NCI-H748 (cell line): Measurements from ENCODE around the gene DQX1.

Source experiments
- DNase-seq: peaks from one replicate; lab custom pipeline; 2025; ENCODE audit not compliant: unreplicated experiment; lab: John Stamatoyannopoulos, UW

Gene DQX1

DNA sequence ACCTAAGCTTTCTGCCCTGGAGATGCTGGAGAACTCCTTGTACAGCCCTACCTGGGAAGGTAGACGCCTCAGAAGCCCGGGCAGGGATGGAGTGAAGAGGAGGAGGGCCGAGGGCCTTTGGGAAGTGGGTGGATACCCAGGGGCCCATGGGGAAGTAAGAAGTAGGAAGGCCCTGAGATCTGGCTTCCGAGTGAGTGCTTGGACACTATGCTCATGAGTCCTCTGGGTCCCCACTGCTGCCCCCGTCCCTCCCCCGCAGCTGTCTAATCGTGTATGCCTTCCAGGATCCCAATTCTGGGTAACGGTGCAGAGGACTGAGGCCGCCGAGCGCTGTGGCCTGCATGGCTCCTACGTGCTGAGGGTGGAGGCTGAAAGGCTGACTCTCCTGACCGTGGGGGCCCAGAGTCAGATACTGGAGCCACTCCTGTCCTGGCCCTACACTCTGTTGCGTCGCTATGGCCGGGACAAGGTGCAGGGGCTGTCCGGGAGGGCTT, 29.6 kb upstream of the DQX1 start:
- no peak for DNase-seq

DNA sequence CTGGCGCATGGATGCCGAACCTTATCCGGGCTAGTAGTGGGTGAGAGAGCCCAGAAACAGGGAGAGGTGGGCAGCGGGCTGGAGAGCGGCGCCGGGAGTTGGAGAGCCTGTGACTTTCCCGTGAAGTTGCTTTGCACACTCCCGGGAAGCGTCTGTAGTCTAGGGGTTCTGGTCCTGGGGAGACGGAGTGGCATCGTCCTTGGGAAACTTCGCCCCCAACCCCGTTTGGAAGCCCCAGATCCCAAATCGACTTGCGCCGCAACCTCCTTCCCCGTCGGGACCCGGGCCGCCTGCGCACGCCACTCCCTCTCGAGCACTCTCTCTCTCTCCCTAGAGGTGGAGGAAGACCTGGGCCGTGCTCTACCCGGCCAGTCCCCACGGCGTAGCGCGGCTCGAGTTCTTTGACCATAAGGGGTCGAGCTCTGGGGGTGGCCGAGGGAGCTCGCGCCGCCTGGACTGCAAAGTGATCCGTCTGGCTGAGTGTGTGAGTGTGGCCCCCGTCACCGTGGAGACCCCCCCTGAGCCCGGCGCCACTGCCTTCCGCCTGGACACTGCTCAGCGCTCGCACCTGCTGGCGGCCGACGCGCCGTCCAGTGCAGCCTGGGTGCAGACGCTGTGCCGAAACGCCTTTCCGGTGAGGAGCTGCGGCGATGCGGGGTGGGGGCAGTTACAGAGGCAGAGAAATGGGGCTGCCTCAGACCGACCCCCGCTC, 28.9 kb upstream of the DQX1 start:
- DNase-seq: peak; percentile 66

DNA sequence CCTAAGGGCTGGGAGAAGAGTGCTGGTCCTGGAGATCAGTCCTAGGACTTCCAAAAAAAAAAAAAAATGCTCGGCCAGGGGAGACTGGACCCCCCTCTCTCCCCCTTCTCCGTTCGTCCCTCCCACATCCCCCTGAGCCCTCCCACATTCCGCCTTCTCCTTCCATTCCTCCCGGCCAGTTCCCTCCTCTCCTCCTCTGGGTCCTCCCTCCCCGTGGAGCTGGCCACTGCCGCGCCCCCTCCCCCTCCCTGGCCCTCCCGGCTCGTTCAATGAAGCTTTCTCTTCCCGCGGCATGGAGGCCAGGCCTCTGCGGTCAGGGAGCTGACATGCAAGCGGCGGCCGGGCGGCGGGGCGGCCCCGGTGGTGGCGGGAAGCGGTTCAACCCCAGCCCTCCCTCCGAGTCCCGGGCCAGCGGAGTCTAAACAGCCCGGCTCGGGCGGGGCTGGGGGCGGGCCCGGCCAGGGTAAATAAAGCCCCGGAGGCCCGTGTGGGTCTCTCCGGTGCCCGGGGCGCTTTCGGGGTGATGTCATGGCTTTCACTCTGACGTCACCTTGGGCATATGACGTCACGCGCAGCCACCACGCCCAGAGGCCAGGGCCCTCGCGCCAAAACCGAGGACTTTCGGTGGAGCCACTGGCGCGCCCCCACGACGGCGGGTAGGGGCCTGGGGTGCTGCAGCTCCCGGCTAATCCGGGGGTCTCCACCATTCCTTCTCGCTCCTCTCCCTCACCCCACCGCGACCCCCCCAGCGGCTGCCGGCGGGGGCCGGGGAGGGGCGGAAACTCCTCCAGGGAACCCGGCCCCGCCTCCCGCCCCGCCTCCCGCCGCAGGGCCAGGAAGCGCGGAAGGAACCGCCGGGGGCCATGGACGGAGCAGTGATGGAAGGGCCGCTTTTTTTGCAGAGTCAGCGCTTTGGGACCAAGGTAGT, 28.1 kb upstream of the DQX1 start, which contains the start of the genes DOK1 and LOXL3:
TSS of gene DOK1 (plus strand) at position 829 of the 928 bp plus-strand sequence. CDS start at position 864, 35 bp downstream.
TSS of gene LOXL3 (minus strand) at position 51 of the 928 bp plus-strand sequence. CDS start 1,308 bp downstream, outside the sequence.
- peak; percentile 74 for DNase-seq

DNA sequence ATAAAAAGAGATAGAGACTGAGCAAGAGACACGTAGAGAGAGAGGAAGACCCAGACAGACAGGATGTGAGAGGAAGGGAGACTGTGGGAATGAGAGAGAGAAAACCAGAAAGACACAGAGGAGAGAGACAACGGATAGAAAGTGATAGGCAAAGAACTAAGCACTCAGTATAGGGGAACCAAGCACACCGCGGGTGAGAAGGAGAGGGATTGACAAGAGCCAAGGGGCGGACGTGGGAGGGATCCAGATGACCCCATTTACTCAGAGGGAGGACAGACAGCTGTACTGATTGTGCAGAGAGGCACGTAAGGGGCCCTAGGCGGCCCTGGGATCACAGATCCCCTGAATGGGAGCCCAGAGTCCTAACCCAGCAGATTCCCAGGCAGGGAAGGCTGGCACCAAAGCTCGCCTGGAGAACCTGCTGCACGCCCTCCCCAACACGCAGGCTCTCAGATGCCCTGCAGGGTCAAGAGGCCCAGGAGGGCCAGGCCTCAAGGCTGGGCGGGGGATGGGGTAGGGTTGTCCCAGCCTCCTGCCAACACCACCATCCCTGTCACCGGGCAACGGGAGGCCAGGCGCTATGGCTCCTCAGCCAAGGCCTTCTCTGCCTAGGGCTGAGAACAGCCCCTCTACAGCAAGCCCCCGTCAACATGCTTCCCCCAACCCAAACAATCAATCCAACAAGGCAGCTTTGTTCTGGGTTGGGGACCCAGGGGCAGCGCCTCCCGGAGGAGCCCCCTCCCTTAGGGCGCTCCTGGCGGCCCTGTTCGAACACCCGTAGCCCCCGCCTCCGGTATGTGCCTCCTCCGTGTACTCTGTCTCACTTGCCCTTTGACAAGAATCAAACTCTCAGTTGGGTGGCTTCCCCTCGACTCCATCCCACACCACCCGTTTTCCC, 27.1 kb upstream of the DQX1 start:
- peak; percentile 15 for DNase-seq

DNA sequence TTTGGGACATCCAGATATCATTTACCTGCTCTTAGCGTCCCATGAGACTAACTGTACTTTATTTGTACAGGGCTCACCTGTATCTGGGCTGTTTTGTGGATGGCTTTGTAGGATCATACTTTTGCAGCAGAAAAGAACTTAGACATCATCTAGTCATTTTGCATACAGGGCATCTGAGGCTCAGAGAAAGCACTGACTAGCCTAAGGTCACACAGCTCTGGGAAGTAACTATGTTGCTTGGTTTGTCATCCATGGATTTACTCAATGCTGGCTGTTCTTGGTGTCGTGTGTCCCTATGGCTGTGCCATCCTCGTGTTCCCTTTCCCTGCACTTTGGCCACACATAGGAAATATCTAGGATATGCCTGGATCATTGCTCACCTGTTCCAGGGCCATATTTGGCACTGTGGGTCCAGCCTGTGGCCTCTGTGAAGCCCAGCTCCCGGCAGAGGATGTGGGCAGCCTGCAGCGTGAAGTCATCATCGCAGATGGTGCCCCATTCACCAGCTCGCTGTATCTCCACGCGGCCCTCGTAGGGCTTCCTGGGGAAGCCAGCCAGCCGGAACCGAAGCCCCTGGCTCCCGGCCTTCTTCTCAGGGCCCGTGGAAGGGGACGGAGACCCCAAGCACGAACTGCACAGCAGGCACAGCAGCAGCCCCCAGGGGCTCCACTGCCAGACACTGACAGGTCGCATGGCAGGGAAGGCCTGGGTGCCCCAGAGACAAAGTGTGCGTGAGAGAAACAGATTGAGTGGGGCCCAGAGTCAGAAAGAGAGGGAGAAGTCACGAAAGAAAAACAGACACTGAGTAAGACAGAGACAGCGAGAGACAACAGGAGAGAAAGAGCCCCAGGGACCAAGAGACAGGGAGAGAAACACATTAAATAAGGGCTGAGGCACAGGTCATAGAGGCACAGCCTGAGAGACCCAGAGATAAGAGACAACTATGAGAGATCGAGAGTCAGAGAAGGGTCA, 26.2 kb upstream of the DQX1 start:
- no peak for DNase-seq

DNA sequence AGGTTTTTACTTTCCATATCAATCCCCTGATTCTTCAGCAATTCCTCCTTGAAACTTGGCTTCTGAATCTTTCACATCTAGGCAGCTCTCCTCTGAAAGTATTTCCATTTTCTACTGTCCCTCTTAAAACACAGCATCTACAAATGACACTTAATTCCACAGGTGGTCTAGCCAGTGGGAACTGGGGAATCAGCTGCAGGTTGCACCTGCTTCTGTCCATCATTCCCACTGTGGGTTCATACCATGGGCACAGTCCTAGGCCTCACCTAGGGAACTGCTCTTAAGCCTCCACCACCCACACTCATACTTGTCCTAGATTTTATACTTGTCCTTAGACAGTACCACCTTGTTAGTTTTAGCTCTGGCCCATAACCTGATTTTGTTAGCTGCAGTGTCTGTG, 25.5 kb upstream of the DQX1 start:
- DNase-seq: no peak

DNA sequence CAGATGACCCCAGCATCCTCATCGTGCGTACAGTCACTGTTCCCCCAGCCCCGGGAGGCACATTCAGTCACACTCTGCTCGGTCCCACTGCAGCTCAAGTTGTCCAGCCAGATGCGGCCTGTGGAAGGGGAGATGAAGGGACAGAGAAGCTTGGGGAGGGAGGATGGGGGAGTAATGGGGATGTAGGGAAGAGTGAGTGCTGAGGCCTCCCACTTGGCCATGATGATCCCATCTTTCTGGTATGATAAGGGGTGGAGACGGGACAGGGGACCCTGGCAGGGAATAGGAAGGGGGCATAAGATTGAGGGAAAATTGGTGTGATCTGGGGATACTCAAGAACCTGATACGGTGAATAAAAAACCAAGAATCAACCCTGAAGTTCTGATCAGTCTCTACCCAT, 24.2 kb upstream of the DQX1 start:
- no peak for DNase-seq

DNA sequence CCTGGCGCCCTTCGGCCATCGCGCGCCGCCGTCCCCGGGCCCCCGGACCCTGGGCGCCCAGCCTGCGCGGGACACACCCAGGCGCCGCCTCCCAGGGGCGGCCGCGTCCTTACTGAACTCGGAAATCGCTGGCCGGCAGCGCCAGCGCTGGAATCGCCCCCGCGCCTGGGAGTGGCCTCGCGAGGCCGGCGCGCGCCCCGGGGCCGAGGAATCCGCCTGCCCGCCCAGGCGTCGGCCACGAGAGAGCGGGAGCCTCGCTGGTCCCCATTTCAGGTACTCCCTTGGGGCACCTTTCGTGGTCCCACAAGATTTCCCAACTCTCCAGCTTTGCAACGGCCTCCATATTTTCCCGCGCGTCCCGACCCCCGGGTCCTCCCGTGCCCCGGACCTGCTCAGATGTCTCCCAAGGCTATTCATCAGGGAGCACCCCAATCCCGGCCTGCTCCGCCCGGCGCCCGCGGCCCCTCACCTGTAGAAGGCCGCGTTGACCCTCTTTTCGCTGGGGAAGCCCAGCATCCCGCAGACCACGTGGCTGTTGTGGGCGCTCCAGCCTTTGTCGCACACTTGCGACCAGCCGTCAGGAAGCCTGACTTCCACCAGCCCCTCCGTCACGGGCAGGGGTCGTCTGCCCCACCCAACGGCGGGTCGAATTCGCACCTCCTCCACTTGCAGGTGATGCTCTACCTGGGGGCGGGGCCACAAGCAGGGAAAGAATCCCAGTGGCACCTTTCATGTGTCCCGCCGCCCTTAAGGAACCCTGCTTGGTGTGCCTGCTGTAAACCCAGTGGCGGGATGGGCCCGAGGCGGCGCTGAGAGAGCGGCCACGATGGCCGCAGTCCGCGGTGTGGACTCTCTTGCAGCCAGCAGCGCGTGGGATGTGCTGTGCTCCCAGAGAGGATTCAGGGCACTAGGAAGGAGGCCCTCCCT, 23.1 kb upstream of the DQX1 start:
- DNase-seq: peak; percentile 78

DNA sequence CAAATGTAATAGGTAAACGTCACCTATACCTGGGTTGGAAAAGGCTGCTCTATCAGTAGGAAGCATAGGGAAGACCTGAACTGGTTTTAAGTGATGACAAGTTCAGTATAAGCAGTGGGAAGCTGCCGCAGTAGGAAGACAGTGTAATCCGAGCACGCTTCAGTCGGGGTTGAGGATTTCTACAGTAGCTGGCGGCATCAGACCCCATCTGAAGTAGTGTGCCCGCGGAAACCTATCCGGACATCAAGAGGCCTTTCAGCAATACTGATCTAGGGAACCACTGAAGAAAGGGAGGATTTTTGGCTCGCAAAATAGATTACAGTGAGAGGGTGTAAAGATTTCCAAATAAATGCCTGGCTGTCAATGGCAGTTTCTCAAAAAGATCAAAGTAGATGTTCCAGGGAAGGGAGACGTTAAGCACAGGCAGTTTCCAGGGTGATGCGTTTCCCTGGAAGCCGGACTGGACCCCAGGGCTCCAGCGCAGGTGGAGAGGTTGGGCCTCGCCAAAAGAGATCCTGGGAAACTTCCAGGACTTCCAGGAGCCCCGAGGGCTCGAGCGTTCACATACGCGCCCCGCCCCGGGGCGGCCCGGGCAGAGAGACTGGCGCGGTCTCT, 22.4 kb upstream of the DQX1 start:
- peak; percentile 56 for DNase-seq

DNA sequence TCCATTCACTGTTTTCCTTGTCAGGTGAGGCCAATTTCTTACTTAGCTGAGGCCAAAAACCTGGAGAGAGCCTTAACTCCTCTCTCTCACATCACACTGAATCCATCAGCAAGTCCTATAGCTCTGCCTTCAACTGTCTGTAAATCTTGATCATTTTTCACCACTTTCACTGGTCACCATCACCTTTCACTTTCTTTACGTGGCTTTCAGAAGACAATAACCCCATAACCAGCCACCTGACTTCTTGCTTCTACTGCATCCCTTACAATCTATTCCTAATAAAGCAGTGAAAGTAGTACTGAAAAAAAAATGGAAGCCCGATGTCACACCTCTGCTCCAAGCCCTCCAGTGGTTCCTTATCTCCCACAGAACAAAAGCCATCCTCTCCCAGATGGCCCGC, 20.0 kb upstream of the DQX1 start:
- DNase-seq: no peak

DNA sequence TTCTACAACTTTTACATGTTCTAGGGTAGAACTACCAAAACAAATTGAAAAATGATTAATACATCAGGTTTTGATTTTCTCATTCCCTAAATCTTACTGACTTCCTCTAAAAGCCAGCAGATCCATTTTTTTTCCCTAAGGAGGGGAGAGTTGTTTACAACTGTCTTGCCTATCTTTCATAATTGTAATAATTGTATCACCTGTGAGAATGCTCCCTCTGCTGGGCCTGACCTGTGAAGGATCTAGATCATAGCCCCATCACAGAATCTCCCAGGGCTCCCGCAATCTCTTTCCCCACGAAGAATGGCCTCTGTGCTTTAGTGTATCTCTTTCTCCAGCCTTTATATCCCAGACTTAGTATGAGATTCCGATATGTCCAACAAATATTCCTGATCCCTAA, 18.6 kb upstream of the DQX1 start:
- DNase-seq: no peak

DNA sequence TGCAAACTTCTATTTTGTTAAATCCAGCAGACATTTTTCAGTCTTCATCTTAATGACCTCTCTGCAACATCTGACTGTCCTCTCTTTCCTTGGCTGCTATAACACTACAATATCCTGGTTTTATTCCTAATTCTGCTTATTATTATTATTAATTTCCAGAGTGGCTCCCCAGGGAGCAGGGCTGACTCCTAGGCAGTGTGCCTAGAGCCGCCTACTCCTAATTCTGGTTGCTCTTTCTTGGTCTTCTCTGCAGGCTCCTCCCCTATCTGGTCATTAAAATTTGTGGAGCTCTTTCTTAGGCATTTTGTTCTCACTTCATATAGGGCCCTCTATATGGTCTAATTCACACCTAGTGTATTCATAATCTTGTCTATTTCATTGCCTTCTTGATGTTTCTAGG, 16.9 kb upstream of the DQX1 start:
- DNase-seq: no peak

DNA sequence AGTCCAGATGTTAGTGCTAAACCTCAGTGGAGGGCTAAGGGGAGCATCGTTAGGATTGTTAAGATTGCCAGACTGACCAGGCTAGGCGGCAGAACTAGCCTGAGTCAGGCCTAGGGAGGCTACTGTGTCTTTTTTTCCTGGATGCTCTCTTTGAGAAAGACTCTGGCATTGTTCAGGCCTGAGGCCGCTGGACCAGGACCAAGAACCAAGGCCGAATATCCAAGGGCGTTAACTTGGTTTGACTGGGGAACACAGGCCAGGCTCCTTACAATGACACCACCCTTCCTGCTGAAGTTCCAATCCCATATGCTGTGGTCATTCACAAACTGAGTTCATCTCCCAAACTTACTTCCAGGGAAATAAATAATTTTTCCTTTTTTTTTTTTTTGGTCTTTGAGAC, 14.3 kb upstream of the DQX1 start:
- no peak for DNase-seq

DNA sequence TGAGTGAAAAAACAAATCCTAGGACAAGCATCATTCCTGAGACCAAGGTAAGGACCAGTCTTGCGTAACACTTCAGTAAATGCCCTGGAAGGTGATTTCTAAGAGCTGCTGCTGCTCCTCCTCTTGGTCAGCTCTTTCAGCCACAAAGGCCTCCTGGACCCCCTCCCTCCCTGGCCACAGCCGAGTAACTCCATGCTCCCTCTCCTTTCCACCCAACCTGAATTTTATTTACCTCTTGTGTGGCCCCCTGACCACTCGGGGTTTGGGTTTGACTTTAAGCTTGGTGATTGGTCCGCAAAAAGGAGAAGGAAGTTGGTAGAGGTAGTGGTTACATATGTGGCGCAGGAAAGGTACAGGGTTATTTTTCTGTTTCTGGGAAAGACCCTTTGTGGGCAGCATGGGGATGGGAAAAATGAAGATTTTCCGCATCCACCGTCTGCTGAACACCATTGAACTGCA, 12.9 kb upstream of the DQX1 start:
- no peak for DNase-seq

DNA sequence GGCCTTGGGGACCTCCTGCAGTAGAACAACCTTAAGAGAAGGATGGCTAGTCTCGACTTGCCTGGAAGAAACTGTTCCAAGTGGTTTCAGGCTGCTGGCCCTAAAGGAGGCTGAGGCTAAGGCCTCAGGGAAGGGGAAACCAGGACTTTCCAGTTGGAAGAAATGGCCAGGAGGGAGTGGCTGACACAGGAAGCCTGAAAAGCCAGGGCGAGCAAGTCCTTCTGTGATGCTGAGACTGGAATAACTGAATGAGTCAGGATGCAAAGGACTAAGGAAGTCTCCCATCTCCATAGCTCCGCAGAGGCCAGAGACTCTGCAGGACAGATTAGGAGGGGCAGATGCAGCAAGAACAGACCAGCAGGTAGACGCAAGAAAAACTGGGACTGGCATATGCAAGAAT, 11.1 kb upstream of the DQX1 start:
- no peak for DNase-seq

DNA sequence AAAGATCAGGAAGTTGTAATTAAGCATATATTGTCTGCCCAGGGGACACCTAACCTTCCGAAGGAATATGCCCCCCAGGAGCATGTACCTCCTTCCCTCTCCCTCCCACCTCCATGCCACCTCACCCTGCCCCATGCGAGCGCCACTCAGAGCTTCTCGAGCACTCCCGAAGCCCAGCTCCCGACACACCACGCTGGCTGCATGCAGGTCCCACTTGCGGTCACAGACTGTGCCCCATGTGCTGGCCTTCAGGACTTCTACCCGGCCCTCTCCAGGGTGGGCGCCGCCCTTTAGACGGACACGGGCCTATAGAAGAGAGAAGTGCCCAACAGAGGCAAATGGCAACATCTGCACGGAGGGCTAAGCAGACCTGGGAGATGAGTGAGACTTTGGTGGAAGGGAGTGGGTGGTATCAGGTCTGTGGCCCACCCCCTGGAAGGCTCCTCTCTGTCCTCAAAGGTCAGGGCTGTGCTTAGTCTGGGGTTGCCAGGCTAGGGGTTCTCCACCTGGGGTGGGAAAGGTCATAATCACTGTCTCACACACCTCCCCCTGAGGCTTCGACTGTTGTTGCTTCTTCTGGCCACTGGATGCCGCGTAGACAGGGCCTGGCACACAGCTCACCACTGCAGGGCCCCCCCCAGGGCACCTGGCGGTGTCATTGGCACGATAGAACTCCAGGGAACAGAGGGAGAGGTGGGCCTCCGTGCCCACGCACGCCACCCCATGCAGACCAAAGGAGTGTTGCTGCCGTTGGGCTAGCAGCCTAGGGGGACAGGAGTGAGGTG, 10.3 kb upstream of the DQX1 start:
- no peak for DNase-seq

DNA sequence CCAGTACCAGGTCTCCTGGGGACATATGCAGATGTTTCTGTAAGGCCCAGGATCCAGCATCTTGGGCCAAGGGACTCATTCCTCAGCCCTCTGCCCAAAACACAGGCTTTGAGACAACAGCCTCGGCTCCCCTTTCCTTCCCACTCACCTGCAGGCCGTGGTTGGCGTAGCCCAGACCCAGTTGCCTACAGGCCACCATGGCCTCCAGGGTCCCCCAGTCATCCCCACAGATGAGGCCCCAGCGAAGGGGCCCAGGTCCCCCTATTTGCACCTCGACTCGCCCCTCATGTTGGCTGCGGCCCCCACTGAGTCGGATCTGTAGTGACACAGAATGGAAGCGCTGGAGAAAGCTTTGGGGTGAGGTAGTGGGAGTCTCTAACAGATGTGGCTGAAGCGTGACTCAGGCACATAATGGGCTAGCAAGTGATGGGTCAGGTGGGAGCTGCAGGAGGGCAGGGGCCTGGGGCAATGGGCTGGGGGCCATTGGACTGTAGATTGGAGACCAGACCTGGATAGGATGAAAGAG, 9.5 kb upstream of the DQX1 start:
- no peak for DNase-seq
